Medulla oblongata (tissue), 1 donor: ENCODE results near the gene RNF227.
"Not testable (repeated sequence)": the region's sequence is repeated elsewhere in the genome, so short reads cannot be mapped to it uniquely, and the experiment has no call there.

Experiments used
- DNase-seq: peaks from one replicate; pipeline ENCODE4 v3.0.0-alpha.2; 2015; ENCODE audit errors: extremely low spot score

The RNF227 gene

DNA sequence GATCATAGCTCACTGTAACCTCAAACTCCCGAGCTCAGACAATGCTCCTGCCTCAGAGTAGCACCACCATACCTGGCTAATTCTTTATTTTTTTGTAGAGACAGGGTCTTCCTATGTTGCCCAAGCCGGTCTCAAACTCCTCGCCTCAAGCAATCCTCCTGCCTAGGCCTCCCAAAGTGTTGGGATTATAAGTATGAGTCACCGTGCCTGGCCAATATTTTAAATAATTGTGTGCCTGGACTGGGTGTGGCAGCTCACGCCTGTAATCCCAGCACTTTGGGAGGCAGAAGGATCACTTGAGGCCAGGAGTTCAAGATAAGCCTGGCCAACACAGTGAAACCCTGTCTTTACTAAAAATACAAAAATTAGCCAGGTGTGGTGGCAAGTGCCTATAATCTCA, 51.7 kb downstream of the RNF227 start:
- DNase-seq: not testable (repeated sequence)
